HepG2 (cell line): ENCODE data around the gene DHX34. TPM values are rescaled to one million over a fixed set of nuclear protein-coding genes. Genes with fewer than 3 reads are reported as not detected.

Experiments used
- ATAC-seq: fragments of 200-7000 bp; cut with Tn5 transposase; 3 replicates; pipeline ENCODE4 v1.9.1; 2020; ENCODE audit warnings: mild to moderate bottlenecking, moderate library complexity
- BruUV-seq: library from RNA; stranded (reverse); fragments of 400-500 nt; replicated peaks from 2 replicates; lab custom pipeline; 2021; lab: Mats Ljungman, UMichigan
- CTCF ChIA-PET: fragments of 300-600 bp; formaldehyde crosslinking; extraction: SDS; loops from one replicate; lab custom pipeline; 2021; ENCODE audit warnings: low total read pairs, inconsistent platforms, low intra/inter-chr PET ratio; lab: Yijun Ruan, JAX
- POLR2A ChIA-PET: fragments of 350-600 bp; sonication (Branson Sonifier 250); formaldehyde crosslinking; loops from one replicate; lab custom pipeline; 2020; ENCODE audit warnings: antibody characterized with exemption, inconsistent platforms; lab: Yijun Ruan, JAX
- DNase-seq: peaks from one replicate; pipeline ENCODE4 v3.0.0-alpha.2; 2015; ENCODE audit warnings: low spot score
- FAIRE-seq: peaks from 3 replicates; lab custom pipeline; 2011; peaks lifted over from hg19 to GRCh38; lab: Jason Lieb, UNC
- H2AFZ ChIP-seq: one replicate; pipeline ENCODE4 v1.6.1; 2011; ENCODE audit warnings: low read length, inconsistent platforms
- H3K27ac ChIP-seq: fragments of 300-600 bp; 3 replicates; pipeline ENCODE4 v1.8.0; 2011; ENCODE audit warnings: mixed run types, mild to moderate bottlenecking, mixed read lengths, low read length, inconsistent platforms; ENCODE audit not compliant: insufficient read depth; ENCODE audit errors: extremely low read length
- H3K27me3 ChIP-seq, 2 experiments: fragments of 200-600 bp in 1 of 2; 2 replicates in 1 of 2; 3 replicates in 1 of 2; pipeline versions ENCODE4 v1.6.0 to v1.8.0; 2011; ENCODE audit warnings: low read length in 2 of 2, mild to moderate bottlenecking in 2 of 2, moderate library complexity in 2 of 2, inconsistent platforms in 1 of 2; ENCODE audit not compliant: insufficient read depth in 2 of 2, control insufficient read depth in 1 of 2
- H3K36me3 ChIP-seq, 2 experiments: fragments of 200-600 bp in 1 of 2; replicated peaks in 1 of 2; 2 replicates in 1 of 2; 3 replicates in 1 of 2; pipeline versions ENCODE4 v1.5.1 to v1.8.0; 2011; ENCODE audit warnings: low read length in 2 of 2, inconsistent platforms in 1 of 2; ENCODE audit not compliant: insufficient read depth in 2 of 2, control insufficient read depth in 1 of 2
- H3K4me1 ChIP-seq: 2 replicates; pipeline ENCODE4 v1.5.1; 2012; ENCODE audit warnings: low read length, inconsistent platforms; ENCODE audit not compliant: insufficient read depth
- H3K4me2 ChIP-seq: 2 replicates; pipeline ENCODE4 v1.6.0; 2011; ENCODE audit warnings: low read depth, low read length, inconsistent platforms
- H3K4me3 ChIP-seq, 3 experiments: fragments of 200-600 bp in 1 of 3; sonication (generic), shearing (Covaris generic) in 1 of 3; replicated peaks in 1 of 3; 2 replicates each; pipeline ENCODE4 v1.5.1; 2011 to 2016; ENCODE audit warnings: low read length in 3 of 3, inconsistent platforms in 2 of 3, low read depth in 2 of 3, mild to moderate bottlenecking in 2 of 3, control low read depth in 1 of 3, mixed read lengths in 1 of 3; ENCODE audit not compliant: insufficient read depth in 1 of 3
- H3K79me2 ChIP-seq: one replicate; pipeline ENCODE4 v1.6.1; 2011; ENCODE audit warnings: low read length, inconsistent platforms; ENCODE audit not compliant: insufficient read depth
- H3K9ac ChIP-seq: 2 replicates; pipeline ENCODE4 v1.6.0; 2011; ENCODE audit warnings: mild to moderate bottlenecking, low read depth, low read length, inconsistent platforms; ENCODE audit not compliant: insufficient read depth
- H3K9me3 ChIP-seq: 2 replicates; pipeline ENCODE4 v1.5.1; 2012; ENCODE audit warnings: mild to moderate bottlenecking, low read length
- H4K20me1 ChIP-seq: 2 replicates; pipeline ENCODE4 v1.6.0; 2011; ENCODE audit warnings: inconsistent platforms, mild to moderate bottlenecking, low read length, moderate library complexity; ENCODE audit not compliant: insufficient read depth
- GATAD1 ChIP-seq: IDR thresholded peaks from 2 replicates; pipeline ENCODE4 v1.6.1; 2016; ENCODE audit warnings: missing genetic modification reagents, missing compliant biosample characterization
- GATAD2A ChIP-seq: IDR thresholded peaks from 2 replicates; pipeline ENCODE4 v1.6.1; 2016
- PHF8 ChIP-seq: sonication (generic); formaldehyde crosslinking; IDR thresholded peaks from 2 replicates; pipeline ENCODE4 v1.5.0; 2020; ENCODE audit warnings: missing genetic modification reagents
- RORA ChIP-seq: sonication (generic); formaldehyde crosslinking; IDR thresholded peaks from 2 replicates; pipeline ENCODE4 v1.5.0; 2020; ENCODE audit warnings: mild to moderate bottlenecking, missing genetic modification reagents, moderate library complexity
- ZNF10 ChIP-seq: sonication (generic); formaldehyde crosslinking; IDR thresholded peaks from 2 replicates; pipeline ENCODE4 v1.4.0; 2020; ENCODE audit warnings: mild to moderate bottlenecking, low read depth, missing genetic modification reagents, borderline replicate concordance
- ZNF337 ChIP-seq: sonication (generic); formaldehyde crosslinking; IDR thresholded peaks from 2 replicates; pipeline ENCODE4 v1.5.1; 2020; ENCODE audit warnings: missing genetic modification reagents, low read depth, mild to moderate bottlenecking, borderline replicate concordance
- WGBS: methylation state at CpG from one replicate; pipeline ENCODE4 v1.1.6; 2017; ENCODE audit warnings: low lambda C conversion rate; 5-methylcytosine and 5-hydroxymethylcytosine counted together
- in situ Hi-C: cut with HindIII; loops from 2 replicates; pipeline ENCODE4 v1.10.0; 2017; ENCODE audit warnings: low pct_unique_long_range_greater_than_20kb; ENCODE audit not compliant: extremely low pct_ligation_motif_present
- intact Hi-C: fragments of 100-400 bp; cut with micrococcal nuclease; formaldehyde crosslinking; loops from one replicate; pipeline ENCODE4 v1.10.0; 2022; ENCODE audit not compliant: unreplicated experiment
- polyA plus RNA-seq, 8 experiments: library from polyadenylated mRNA; depleted of rRNA in 3 of 8; stranded (reverse) in 7 of 8; unstranded in 1 of 8; fragments of >200 nt; fragmentation: Illumina TruSeq in 4 of 8; extraction: Trizol in 4 of 8; gene quantifications; 2 replicates each; pipeline versions ENCODE4 v1.2.1 to v1.2.3, GENCODE V29; 2011 to 2016; ENCODE audit warnings: low read depth in 4 of 8, missing spikeins in 1 of 8, mixed read lengths in 1 of 8; ENCODE audit not compliant: insufficient read depth in 1 of 8
- total RNA-seq, 5 experiments: library from RNA; depleted of rRNA; stranded (reverse); fragments of >200 nt; fragmentation: Illumina TruSeq; extraction: Trizol; gene quantifications; 2 replicates each; pipeline ENCODE4 v1.2.3, GENCODE V29; 2016; ENCODE audit warnings: low read depth in 1 of 5
- TF ChIP-seq, protein P1 (sequence below), 2 experiments: sonication (generic) in 1 of 2; formaldehyde crosslinking in 1 of 2; IDR thresholded peaks; 2 replicates each; pipeline versions ENCODE4 v1.5.1 to v1.6.1; 2011 to 2020; ENCODE audit warnings: borderline replicate concordance in 1 of 2, low read depth in 1 of 2, low read length in 1 of 2, mild to moderate bottlenecking in 1 of 2, missing genetic modification reagents in 1 of 2, moderate library complexity in 1 of 2
- TF ChIP-seq, protein P2 (sequence below): sonication (generic); formaldehyde crosslinking; IDR thresholded peaks from 2 replicates; pipeline ENCODE4 v1.9.0; 2021; ENCODE audit warnings: missing genetic modification reagents, mild to moderate bottlenecking, borderline replicate concordance

Gene DHX34
- total and polyA plus RNA-seq, 2 of the 13 experiments (the other 11 are each of a cell fraction or from before 2014, with no cell fraction given), result 9.2 to 12.0 TPM

DNA sequence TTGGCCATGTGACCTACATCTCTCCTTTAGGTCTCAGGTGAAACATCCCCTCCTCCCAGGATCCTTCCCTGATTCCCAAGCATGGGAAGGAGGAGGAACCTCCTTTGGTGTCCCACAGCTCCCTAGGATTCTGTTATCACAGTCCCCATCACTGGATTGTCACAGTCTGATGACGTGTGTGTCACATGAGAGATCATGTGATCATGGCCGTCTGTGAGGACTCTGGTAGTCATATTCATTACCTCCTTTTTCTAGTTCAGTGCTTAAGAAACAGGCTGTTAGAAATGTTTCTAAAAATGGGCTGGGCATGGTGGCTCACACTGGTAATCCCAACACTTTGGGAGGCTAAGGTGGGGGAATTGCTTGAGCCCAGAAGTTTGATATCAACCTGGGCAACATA, 3.0 kb downstream of the DHX34 start:
- ATAC-seq (no peak), DNase-seq (no peak), FAIRE-seq (no peak)
- Histone ChIP-seq H2AFZ (no peak overlapping the region), H3K9me3 (no peaks in the 10 kb centered on the region), H3K4me3 (no peak overlapping the region), H3K4me1 (peaks cover 52% of the 10 kb centered on the region), H4K20me1 (peaks cover 4% of the 10 kb centered on the region; the same call in 1 of the 2 replicates), H3K4me2 (peak overlapping the region; percentile 37), H3K27me3 (no peaks in the 10 kb centered on the region; a peak in 1 of 5 replicates), H3K9ac (no peak overlapping the region), H3K36me3 (peaks cover 14 to 28% of the 10 kb centered on the region in 2 experiments), H3K27ac (peak overlapping the region; percentile 3), H3K79me2 (peaks cover 27% of the 10 kb centered on the region)
- TF ChIP-seq PHF8 (CRISPR knock-in tag), result no peak
- TF ChIP-seq GATAD1 (CRISPR knock-in tag), result no peak
- TF ChIP-seq GATAD2A, result no peak
- TF ChIP-seq ZNF337 (CRISPR knock-in tag), result no peak
- TF ChIP-seq, protein P1, sequence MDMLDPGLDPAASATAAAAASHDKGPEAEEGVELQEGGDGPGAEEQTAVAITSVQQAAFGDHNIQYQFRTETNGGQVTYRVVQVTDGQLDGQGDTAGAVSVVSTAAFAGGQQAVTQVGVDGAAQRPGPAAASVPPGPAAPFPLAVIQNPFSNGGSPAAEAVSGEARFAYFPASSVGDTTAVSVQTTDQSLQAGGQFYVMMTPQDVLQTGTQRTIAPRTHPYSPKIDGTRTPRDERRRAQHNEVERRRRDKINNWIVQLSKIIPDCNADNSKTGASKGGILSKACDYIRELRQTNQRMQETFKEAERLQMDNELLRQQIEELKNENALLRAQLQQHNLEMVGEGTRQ (IDR thresholded peaks at IDR 0.05; ENCODE audit: low read depth, low read length), result peak; percentile 71
- TF ChIP-seq, protein P1 (CRISPR knock-in tag; IDR thresholded peaks at IDR 0.05; ENCODE audit: borderline replicate concordance), result no peak
- no peak for TF ChIP-seq RORA (CRISPR knock-in tag)
- TF ChIP-seq, protein P2, sequence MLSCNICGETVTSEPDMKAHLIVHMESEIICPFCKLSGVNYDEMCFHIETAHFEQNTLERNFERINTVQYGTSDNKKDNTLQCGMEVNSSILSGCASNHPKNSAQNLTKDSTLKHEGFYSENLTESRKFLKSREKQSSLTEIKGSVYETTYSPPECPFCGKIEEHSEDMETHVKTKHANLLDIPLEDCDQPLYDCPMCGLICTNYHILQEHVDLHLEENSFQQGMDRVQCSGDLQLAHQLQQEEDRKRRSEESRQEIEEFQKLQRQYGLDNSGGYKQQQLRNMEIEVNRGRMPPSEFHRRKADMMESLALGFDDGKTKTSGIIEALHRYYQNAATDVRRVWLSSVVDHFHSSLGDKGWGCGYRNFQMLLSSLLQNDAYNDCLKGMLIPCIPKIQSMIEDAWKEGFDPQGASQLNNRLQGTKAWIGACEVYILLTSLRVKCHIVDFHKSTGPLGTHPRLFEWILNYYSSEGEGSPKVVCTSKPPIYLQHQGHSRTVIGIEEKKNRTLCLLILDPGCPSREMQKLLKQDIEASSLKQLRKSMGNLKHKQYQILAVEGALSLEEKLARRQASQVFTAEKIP (CRISPR knock-in tag), result no peak
- TF ChIP-seq ZNF10, result no peak
- ChIA-PET CTCF (no interaction called here), POLR2A (interaction anchor here (1.0 to 1.6 kb wide), 2 partner anchors 46 to 77 kb away, joined by 3 read pairs; partner anchors contain the start of gene INAFM1)
- intact Hi-C loops, result loop anchor here (2.0 kb wide), 1 partner anchor 47 kb away; no protein-coding TSS in a partner anchor
- in situ Hi-C loops, result no loop called here
- BruUV-seq, result no TSS peak
- WGBS, result 82% methylated on average over 2 of the region's 2 CpGs
